ENCODE measurements around the gene SLC12A2.

The SLC12A2 gene

GRCh38 chr5:128092144-128092543 lies 8.6 kb downstream of the SLC12A2 start:
- no peak for DNase-seq (ENCODE audit: low read depth)
- TF ChIP-seq CTCF (IDR thresholded peaks at IDR 0.05; ENCODE audit: control insufficient read depth, extremely low read depth, insufficient read depth), result no peak
- no peak overlapping the region for H3K4me3 ChIP-seq (ENCODE audit: low read depth, low read length)

- no peak overlapping the region for H3K4me3 ChIP-seq (ENCODE audit: low read depth, low read length)
- no peak for DNase-seq (ENCODE audit: low read depth)
- TF ChIP-seq CTCF (IDR thresholded peaks at IDR 0.05; ENCODE audit: control insufficient read depth, extremely low read depth, insufficient read depth), result no peak
Observed at GRCh38 chr5:128093368-128093767, 9.8 kb downstream of the SLC12A2 start.

- no peak for TF ChIP-seq CTCF (IDR thresholded peaks at IDR 0.05; ENCODE audit: control insufficient read depth, extremely low read depth, insufficient read depth)
- no peak for DNase-seq (ENCODE audit: low read depth)
- H3K4me3 ChIP-seq (ENCODE audit: low read depth, low read length), result no peak overlapping the region
Observed at GRCh38 chr5:128097224-128097623, 13.7 kb downstream of the SLC12A2 start.

GRCh38 chr5:128097781-128098180 lies 14.2 kb downstream of the SLC12A2 start:
- TF ChIP-seq CTCF (IDR thresholded peaks at IDR 0.05; ENCODE audit: control insufficient read depth, extremely low read depth, insufficient read depth), result no peak
- no peak overlapping the region for H3K4me3 ChIP-seq (ENCODE audit: low read depth, low read length)
- DNase-seq (ENCODE audit: low read depth), result no peak

GRCh38 chr5:128099944-128100343 lies 16.4 kb downstream of the SLC12A2 start:
- TF ChIP-seq CTCF (IDR thresholded peaks at IDR 0.05; ENCODE audit: control insufficient read depth, extremely low read depth, insufficient read depth), result no peak
- no peak for DNase-seq (ENCODE audit: low read depth)
- H3K4me3 ChIP-seq (ENCODE audit: low read depth, low read length), result no peak overlapping the region

GRCh38 chr5:128100860-128101557 lies 17.4 kb downstream of the SLC12A2 start:
- TF ChIP-seq CTCF (IDR thresholded peaks at IDR 0.05; ENCODE audit: control insufficient read depth, extremely low read depth, insufficient read depth), result no peak
- H3K4me3 ChIP-seq (ENCODE audit: low read depth, low read length), result no peak overlapping the region
- no peak for DNase-seq (ENCODE audit: low read depth)

- no peak for TF ChIP-seq CTCF (IDR thresholded peaks at IDR 0.05; ENCODE audit: control insufficient read depth, extremely low read depth, insufficient read depth)
- no peak for DNase-seq (ENCODE audit: low read depth)
- H3K4me3 ChIP-seq (ENCODE audit: low read depth, low read length), result no peak overlapping the region
Observed at GRCh38 chr5:128101676-128102075, 18.1 kb downstream of the SLC12A2 start.
